Activated CD8-positive, alpha-beta memory T cell treated with anti-CD3 and anti-CD28 coated beads for 1 hour (primary cell): ENCODE results near the gene GARIN5B.
A peak's percentile ranks its signal among the peaks of the same experiment; 100 is the strongest.
"Not testable (repeated sequence)": the region's sequence is repeated elsewhere in the genome, so short reads cannot be mapped to it uniquely, and the experiment has no call there.

Source experiments
- DNase-seq, 2 donors: peaks; one replicate each; pipeline ENCODE4 v3.0.0-alpha.2; 2020; ENCODE audit warnings: low read depth in 1 of 2; ENCODE audit errors: extremely low read depth in 1 of 2

The GARIN5B gene

GRCh38 chr19:55362990-55363716 lies at the start of gene GARIN5B:
TSS of gene GARIN5B (minus strand) at chr19:55363260. CDS start at chr19:55363066, 194 bp downstream.
- no peak for DNase-seq

DNA sequence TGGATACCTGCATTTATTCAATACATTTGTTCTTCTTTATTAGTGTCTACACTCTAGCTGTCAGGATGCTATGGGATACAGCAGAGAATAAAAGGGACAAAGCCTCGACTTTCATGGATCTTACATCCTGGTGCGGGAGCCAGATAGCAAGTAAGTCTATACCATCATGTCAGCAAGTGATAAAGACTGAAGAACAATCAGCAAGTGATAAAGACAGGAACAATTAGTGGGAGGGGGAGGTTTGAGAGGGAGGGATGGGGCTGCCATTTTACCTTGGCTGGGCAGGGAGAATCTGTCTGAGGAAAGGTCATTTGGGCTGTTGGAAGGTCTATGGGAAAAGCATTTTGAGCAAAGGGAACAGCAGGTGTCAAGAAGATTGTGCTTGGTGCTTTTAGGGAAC lies 47.1 kb upstream of the GARIN5B start:
- DNase-seq = no peak

DNA sequence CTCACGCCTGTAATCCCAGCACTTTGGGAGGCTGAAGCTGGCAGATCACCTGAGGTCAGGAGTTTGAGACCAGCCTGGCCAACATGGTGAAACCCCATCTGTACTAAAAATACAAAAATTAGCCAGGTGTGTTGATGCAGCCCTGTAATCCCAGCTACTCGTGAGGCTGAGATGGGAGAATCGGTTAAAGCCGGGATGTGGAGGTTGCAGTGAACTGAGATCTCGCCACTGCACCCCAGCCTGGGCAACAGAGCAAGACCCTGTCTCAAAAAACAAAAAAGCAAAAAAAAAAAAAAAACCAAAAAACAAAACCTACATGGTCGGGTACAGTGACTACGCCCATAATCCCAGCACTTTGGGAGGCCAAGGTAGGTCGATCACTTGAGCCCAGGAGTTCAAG lies 46.1 kb upstream of the GARIN5B start:
- not testable (repeated sequence) for DNase-seq

DNA sequence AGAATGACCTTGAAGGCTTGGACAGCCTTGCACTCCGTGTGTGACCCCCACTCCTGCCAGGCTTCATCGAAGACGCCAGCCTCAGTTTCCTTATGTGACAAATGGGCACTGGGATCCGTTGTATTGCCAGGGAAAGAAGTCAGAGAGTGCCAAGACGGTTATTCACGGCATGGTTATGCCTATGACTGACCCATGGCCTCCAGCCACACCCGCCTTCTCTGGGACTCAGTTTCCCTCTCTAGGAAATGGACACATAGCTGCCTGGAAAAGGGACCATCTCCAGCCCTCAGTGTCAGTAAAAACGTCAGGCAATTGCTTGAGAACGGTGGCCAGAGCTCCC lies 45.4 kb upstream of the GARIN5B start:
- DNase-seq = no peak

- peak; percentile 92 to 93 for DNase-seq
Observed at GRCh38 chr19:55407800-55408532, 44.9 kb upstream of the GARIN5B start.

- DNase-seq = not testable (repeated sequence)
Observed at GRCh38 chr19:55407550-55407799, 44.4 kb upstream of the GARIN5B start, which contains the start of gene UBE2S. TSS of gene UBE2S (minus strand) at chr19:55407788. CDS start at chr19:55407589, 199 bp downstream.

DNA sequence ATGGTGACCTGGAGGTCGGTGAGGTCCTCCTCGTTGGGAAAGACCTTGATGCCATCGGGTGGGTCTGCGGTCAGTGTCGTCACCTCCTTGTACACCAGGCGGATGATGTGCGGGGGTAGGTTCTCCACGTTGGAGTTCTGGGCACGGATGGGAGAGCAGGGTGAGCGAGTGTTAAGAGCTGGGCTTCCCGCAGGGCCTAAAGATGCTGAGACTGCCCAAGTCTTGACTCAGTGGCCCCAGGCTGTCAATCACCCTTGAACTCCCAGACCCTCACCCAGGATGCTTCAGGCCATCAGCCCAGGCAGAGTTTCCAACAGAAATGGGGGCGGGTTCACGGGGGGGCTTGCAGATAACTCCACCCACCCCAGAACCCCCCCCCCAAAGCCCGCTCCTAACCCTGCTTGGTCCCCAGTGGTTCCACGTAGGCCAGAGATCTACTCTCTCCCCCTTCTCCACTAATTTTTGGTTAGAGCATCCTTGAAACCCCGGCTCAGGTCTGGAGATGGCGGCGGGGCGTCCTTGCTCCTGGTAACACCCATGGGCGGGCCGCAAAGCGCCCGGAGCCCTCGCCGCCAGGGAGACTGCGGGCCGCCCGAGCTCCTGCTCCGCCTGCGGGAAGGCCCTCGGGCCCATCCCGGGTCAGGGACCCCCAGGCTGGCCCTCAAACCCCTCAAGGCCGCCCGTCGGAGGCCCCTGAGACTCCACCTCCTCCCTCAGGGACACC lies 43.9 kb upstream of the GARIN5B start:
- DNase-seq = peak in 1 of 2 donors; percentile 27

- DNase-seq = no peak
Observed at GRCh38 chr19:55406091-55406825, 43.2 kb upstream of the GARIN5B start.

DNA sequence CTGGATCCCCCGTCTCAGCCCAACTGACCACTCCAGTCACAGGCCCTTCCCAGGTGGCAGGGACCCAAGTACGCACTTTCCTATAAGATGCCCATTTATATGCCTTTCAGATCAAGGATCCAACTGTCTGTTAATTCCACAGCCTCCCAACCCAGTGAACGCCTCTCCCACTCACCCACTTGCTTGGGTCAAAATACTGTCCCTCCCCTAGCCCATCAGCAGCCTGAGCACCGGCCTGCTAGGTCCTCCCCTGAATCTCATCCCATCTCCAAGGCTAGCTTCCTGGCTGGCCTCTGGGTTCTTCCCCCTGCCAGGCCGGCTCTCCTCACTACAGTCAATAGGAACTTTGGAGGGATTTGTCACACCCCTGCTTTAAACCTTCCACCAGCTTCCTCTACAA lies 42.6 kb upstream of the GARIN5B start:
- no peak for DNase-seq

- DNase-seq = no peak
Observed at GRCh38 chr19:55402509-55402908, 39.4 kb upstream of the GARIN5B start.

GRCh38 chr19:55401390-55401789 lies 38.3 kb upstream of the GARIN5B start:
- not testable (repeated sequence) for DNase-seq

GRCh38 chr19:55400281-55401087 lies 37.4 kb upstream of the GARIN5B start:
- no peak for DNase-seq

GRCh38 chr19:55398200-55398925 lies 35.3 kb upstream of the GARIN5B start:
- no peak for DNase-seq

DNA sequence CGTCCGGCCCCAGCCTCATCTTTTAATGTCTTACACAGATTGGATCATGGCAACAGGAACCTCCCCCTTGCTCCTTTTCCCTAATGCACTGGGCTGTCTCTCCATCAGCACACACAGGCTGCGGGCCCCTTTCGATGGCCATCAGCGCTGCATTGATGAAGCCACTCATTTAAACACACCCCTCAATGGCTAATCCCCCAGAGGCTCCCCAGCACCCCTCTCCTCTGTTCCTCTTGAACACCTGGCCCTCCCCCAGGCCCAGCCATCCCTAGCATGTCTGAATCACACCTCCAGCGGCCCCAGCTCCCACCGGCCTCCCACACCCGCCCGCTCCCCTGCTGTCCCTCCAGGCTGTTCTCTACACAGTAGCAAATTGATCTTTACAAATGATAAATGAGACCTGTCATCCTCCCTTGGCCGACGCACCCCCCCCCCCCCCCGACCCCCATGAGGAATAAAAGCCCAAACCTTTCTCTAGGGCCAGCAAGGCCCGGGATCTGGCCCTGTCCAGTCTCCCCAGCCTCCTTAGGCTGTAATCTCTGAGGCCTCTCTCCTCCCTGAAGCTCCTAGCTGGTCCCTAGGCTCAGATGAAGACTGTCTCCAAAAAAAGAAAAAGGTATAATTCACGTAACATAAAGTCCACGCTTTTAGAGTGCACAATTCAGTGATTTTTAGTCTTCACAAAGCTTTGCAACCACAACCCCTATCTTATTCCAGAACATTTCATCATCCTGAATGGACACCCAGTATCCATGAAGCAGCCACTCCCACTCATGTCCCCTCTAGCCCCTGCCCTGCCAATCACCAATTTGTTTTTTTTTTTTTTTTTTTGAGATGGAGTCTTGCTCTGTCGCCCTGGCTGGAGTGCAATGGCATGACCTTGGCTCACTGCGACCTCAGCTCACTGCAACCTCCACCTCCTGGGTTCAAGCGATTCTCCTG lies 30.0 kb upstream of the GARIN5B start:
- no peak for DNase-seq

GRCh38 chr19:55391702-55392615 lies 28.9 kb upstream of the GARIN5B start:
- no peak for DNase-seq

DNA sequence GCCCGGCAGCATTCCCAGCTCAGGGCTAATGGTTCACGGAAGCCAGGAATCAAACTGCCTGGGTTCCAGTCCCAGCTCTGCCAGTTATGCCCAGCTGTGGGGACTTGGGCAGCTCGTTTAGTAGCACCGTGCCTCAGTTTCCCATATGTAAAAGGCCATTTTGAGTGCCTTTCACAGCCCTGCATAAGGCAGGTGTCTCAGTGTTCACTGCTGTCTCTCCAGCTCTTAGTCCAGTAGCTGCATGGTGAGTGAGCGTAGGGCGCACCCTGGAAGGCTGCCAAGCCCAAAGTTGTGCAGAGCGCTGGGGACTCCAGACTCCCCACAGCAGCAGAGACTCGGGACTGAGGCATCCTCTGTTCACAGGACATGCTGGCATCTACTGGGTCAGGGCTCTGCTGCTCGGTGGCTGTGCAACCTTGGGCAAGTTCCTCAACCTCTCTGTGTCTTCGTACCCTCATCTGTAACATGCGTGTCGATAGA lies 28.2 kb upstream of the GARIN5B start:
- DNase-seq = no peak

- DNase-seq = no peak
Observed at GRCh38 chr19:55390461-55390880, 27.4 kb upstream of the GARIN5B start.
